ENCODE measurements around the gene JRKL.

GRCh38 chr11:96393753-96394348 is 4.0 kb downstream of the JRKL start:
- TF ChIP-seq SSRP1 (CRISPR knock-in tag; IDR thresholded peaks at IDR 0.05) (no peak), CHD2 (IDR thresholded peaks at IDR 0.05; ENCODE audit: low read depth, low read length) (no peak), MXI1 (IDR thresholded peaks at IDR 0.05; ENCODE audit: borderline replicate concordance, low read depth, low read length) (no peak), TCF12 (IDR thresholded peaks at IDR 0.05) (no peak), TCF12 (CRISPR knock-in tag; IDR thresholded peaks at IDR 0.05) (no peak), FOXP1 (IDR thresholded peaks at IDR 0.05) (no peak), FOXP1 (CRISPR knock-in tag; IDR thresholded peaks at IDR 0.05) (no peak)
- TF ChIP-seq, protein P1, sequence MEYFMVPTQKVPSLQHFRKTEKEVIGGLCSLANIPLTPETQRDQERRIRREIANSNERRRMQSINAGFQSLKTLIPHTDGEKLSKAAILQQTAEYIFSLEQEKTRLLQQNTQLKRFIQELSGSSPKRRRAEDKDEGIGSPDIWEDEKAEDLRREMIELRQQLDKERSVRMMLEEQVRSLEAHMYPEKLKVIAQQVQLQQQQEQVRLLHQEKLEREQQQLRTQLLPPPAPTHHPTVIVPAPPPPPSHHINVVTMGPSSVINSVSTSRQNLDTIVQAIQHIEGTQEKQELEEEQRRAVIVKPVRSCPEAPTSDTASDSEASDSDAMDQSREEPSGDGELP (IDR thresholded peaks at IDR 0.05; ENCODE audit: borderline replicate concordance, low read depth), result no peak
- TF ChIP-seq, protein P2, sequence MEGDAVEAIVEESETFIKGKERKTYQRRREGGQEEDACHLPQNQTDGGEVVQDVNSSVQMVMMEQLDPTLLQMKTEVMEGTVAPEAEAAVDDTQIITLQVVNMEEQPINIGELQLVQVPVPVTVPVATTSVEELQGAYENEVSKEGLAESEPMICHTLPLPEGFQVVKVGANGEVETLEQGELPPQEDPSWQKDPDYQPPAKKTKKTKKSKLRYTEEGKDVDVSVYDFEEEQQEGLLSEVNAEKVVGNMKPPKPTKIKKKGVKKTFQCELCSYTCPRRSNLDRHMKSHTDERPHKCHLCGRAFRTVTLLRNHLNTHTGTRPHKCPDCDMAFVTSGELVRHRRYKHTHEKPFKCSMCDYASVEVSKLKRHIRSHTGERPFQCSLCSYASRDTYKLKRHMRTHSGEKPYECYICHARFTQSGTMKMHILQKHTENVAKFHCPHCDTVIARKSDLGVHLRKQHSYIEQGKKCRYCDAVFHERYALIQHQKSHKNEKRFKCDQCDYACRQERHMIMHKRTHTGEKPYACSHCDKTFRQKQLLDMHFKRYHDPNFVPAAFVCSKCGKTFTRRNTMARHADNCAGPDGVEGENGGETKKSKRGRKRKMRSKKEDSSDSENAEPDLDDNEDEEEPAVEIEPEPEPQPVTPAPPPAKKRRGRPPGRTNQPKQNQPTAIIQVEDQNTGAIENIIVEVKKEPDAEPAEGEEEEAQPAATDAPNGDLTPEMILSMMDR (CRISPR knock-in tag; IDR thresholded peaks at IDR 0.05), result peak; percentile 68

Measured in HepG2 (cell line).